Ammon's horn (tissue), 1 donor: Measurements from ENCODE around the gene DTNBP1.

ENCODE experiments used
- DNase-seq: peaks from one replicate; pipeline ENCODE4 v3.0.0-alpha.2; 2016; ENCODE audit warnings: low spot score

Gene DTNBP1

GRCh38 chr6:15592610-15593009 lies 70.2 kb downstream of the DTNBP1 start:
- no peak for DNase-seq

GRCh38 chr6:15588971-15589634 lies 73.7 kb downstream of the DTNBP1 start:
- DNase-seq, result no peak

DNA sequence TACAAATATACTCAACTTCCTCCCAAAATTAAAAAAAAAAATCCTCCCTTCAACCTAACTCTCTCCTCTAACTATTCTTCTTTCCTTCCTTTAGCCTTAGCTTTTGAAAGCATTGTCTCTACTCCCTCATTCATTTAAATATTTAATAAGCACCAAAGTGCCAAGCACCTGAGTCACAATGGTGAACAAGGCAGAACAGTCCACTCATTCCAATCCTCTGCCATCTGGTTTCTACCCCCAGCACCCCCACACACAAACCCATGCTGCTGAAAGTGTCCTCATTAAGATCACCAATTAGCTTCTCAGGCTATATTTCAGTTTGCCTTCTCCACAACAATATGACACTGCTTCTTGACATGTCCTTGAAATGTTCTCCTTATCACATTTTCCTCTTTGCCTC lies 76.3 kb downstream of the DTNBP1 start:
- no peak for DNase-seq

GRCh38 chr6:15585760-15586214 lies 77.0 kb downstream of the DTNBP1 start:
- DNase-seq, result no peak

DNA sequence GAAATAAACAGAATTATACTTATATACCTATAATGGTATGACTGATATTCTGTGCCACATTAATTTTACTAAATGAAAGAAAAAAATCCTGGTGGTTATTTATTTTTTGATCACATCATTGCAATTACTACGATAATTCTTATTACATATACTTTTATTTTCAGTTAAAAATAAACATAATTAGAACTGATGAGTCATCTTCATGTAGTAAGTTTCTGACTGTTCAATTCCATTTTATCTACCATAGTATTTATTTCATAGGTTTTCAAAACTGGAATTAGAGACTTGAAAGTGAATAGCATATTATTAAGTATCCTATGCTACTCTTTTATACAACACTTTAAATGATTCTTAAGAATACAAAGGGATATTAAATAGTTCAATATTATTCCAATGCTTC lies 80.3 kb downstream of the DTNBP1 start:
- DNase-seq, result no peak

- DNase-seq, result no peak
Observed at GRCh38 chr6:15581751-15582150, 81.1 kb downstream of the DTNBP1 start.

- no peak for DNase-seq
Observed at GRCh38 chr6:15580326-15580725, 82.5 kb downstream of the DTNBP1 start.

GRCh38 chr6:15578716-15579391 lies 84.0 kb downstream of the DTNBP1 start:
- DNase-seq, result no peak

GRCh38 chr6:15577550-15578171 lies 85.2 kb downstream of the DTNBP1 start:
- no peak for DNase-seq

GRCh38 chr6:15577106-15577505 lies 85.7 kb downstream of the DTNBP1 start:
- DNase-seq, result no peak

DNA sequence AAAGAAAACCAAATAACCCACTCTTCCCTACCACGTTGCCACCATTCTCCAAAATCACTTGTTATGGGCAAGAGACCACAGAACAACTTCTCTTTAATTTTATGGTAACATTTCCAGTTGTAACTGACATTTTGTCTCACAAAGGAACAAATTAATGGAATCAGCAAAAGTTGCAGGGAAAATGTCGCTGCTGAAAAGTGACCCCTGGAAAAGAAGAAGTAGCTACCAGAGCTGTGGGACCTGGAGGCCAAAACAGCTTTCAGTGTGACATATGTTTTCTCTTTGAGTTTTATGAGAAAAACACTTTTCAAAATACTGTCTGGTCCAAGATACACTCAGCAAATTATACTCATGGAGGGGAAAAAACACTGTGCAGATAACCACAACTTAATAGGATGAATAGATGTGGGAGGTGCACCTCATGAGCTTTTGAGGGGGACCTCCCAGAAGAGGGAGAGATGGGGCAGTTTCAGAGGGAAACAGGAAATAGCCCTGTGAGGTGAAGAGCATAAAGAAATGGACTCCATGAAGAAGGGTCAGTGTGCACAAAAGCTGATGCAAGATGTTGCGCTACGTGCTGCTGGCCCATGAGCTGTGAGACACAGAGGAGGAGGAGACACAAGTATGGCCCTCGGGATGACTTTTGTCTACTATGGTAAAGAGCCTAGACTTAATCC lies 87.3 kb downstream of the DTNBP1 start:
- DNase-seq, result no peak

- no peak for DNase-seq
Observed at GRCh38 chr6:15574486-15574885, 88.3 kb downstream of the DTNBP1 start.

DNA sequence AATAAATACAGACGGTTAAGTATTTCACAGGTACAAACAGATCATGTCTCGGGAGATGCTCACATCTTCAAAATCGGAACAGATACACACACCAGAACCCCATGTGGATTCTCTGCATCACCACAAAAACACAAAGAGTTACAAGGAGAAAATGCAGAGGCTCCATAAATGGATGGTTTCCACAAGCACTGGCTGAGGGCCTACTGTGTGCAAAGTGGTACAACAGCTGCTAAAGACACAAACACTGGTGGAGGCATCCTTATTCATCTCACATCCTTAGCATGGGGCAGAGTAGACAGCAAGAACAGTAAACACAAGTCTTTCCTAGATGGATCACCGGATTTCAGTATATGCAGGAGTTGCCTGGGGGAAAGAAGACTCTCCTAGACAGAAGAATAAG lies 88.8 kb downstream of the DTNBP1 start:
- DNase-seq, result no peak

DNA sequence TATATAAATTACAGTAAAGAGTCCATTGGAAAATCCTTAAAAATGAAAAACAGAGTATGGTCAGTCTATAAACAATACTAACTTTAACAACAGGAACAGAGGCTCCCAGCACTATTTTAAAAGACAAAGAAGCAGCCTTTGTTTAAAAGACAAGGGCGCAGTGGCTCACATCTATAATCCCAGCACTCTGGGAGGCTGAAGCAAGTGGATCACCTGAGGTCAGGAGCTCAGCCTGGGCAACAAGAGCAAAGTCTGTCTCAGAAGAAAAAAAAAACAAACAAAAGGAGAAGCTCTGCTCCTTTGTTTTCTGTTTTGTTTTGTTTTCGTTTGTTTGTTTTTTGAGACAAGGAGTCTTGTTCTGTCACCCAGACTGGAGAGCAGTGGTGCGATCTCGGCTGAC lies 89.4 kb downstream of the DTNBP1 start:
- no peak for DNase-seq

DNA sequence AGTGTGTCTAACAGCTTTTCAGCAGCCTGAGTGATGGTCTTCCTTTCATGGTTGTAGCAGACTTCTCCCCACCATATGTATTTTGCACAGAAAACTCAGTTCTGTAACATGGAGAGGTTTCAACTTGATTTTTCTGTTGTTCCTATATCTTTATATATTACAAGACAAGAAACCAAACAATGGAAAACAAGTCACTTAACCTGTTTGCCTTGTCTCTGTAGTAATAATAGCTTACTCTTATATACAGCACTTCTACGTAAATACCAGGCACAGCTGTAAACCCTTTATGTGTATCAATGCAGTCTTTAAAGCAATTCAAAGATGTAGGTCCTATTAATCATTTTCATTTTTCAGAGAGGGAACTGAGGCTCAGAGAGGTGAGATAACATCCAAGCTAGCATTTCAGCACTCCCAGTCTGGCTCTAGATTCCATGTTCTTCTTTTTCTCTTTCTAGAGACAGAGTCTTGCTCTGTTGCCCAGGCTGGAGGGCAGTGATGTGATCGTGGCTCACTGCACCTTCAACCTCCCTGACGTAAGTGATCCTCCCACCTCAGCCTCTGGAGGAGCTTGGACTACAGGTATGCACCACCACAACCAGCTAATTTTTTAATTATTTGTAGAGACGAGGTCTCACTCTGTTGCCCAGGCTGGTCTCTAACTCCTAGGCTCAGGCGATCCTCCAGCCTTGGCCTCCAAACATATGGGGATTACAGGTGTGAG lies 90.4 kb downstream of the DTNBP1 start:
- no peak for DNase-seq

GRCh38 chr6:15570171-15570570 lies 92.7 kb downstream of the DTNBP1 start:
- DNase-seq, result no peak

DNA sequence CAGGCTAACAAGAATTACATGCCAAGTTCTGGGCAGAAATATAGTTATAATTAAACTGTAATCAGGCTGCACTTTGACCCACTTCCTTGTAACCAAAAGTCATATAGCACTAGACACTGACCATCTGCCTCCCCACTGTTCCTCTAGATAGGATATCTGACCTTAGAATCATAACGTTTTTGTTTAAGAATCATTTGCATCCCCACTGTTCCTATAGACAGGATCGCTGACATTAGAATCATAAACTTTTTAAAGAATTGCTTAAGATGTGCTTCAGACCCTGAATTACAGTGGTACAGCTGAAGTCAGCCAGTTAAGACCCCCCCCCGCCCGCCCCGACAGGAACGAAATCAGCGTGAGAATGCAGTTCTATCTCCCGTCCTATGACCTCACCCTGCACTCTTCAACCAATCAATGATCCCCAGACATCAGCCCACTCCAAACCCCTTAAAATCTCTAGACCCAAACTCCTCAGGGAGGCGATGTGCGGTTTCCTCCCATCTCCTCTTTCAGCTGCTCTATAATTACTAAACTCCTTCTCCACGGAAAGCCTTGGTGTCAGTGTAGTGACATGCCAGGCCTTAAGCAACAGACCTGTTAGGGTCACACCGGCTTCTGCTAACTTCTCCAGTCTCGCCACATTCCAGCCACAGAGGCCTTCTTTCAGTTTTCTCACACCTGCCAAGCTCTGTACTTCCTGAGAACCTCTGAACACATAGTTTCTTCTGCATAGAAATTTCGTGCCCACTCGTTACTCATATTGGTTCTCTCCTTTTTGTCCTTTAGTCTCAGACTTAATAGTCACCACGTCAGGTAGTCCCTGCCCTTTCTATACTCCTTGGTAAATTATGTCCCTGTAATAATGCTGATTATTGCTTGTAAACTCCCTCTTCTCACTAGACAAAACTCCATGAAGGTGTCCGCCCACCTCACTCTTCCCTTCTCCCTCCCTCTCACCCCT lies 93.5 kb downstream of the DTNBP1 start:
- no peak for DNase-seq

DNA sequence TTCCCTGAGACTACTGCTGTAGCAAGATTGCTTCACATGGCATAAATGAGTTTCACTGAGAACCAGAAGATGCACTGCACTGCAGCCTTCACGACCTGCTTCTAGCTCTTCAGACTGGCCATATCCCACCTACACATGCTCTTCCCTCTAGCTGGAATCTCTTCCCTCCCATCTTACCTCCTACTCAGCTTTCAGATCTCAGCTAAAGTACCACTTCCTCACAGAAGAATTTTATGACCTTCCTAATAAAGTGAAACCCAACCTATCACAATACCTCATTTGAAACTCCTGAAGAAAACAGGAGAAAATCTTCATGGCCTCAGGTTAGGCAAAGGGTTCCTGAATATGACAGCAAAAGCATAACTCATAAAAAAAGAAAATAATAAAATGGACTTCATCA lies 99.9 kb downstream of the DTNBP1 start:
- no peak for DNase-seq

GRCh38 chr6:15561447-15562199 lies 101.2 kb downstream of the DTNBP1 start:
- no peak for DNase-seq

DNA sequence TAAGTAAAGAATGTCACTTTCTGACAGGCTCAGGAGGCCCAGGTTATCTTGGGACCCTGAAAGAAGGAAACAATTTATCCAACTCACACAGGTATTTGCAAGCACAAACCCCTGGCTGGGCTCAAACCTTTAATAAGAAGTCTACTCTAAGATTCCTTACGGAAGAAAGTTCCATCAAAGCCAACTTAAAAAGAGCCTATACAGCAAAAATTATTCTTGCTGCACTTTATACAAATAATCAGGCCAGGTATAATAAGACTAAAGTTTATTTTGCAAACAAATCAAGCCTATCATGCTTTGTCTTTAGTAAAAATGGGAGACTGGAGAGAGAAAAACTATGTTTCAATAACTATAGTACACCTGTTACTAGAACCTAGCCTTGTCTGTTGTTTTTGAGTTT lies 102.1 kb downstream of the DTNBP1 start:
- no peak for DNase-seq
